Measurements from ENCODE around the gene CALD1. TPM values are rescaled to one million over a fixed set of nuclear protein-coding genes. Genes with fewer than 3 reads are reported as not detected.

CALD1 gene
- total RNA-seq, 1 experiment from 2014 or later = 22.1 TPM

- Histone ChIP-seq H2AFZ (ENCODE audit: low read length) (no peak overlapping the region), H3F3A (ENCODE audit: low read length, unreplicated experiment) (no peaks in the 10 kb centered on the region), H3K9me2 (replicated peaks; ENCODE audit: low read length) (no peaks in the 10 kb centered on the region), H3K4me1 (ENCODE audit: insufficient read depth, low read length) (peaks cover 23% of the 10 kb centered on the region), H3K4me3 (ENCODE audit: low read length) (no peak overlapping the region), H3K4me2 (ENCODE audit: low read length) (no peak overlapping the region), H3K36me3 (ENCODE audit: low read depth, low read length) (no peaks in the 10 kb centered on the region), H3K9ac (ENCODE audit: low read length) (no peak overlapping the region), H3K9me3 (ENCODE audit: low read length) (no peaks in the 10 kb centered on the region), H4K20me1 (ENCODE audit: low read length) (no peaks in the 10 kb centered on the region), H3K27ac (ENCODE audit: low read length) (no peak overlapping the region), H3K27me3 (ENCODE audit: low read length) (no peaks in the 10 kb centered on the region), H3K79me2 (ENCODE audit: low read length) (0 out of 2 replicates have a peak, but pooled peaks cover 9% of the 10 kb centered on the region)
- TF ChIP-seq CTCF (conservative IDR thresholded peaks at IDR 0.05; ENCODE audit: low read depth, low read length) = no peak
- TF ChIP-seq EZH2phosphoT487 (IDR thresholded peaks at IDR 0.05; ENCODE audit: borderline replicate concordance, low read length) = no peak
- no peak for TF ChIP-seq EZH2 (IDR thresholded peaks at IDR 0.05; ENCODE audit: low read length, unreplicated experiment)
- POLR2A ChIA-PET (ENCODE audit: unreplicated experiment) = no interaction called here
- no TSS peak for BruUV-seq (replicated peaks)
- CTCF ChIA-PET = no interaction called here
- intact Hi-C loops (cut with micrococcal nuclease) = no loop called here
- DNase-seq (no peak), ATAC-seq (no peak)
Measured at GRCh38 chr7:134783294-134784069, 4.0 kb downstream of the CALD1 start.

- ChIA-PET CTCF (no interaction called here), POLR2A (ENCODE audit: unreplicated experiment) (interaction anchor here (0.6 kb wide), 1 partner anchor 167 kb away, joined by 3 read pairs; no protein-coding TSS in a partner anchor)
- Histone ChIP-seq H4K20me1 (ENCODE audit: low read length) (no peaks in the 10 kb centered on the region), H3K4me1 (ENCODE audit: insufficient read depth, low read length) (peaks cover 16% of the 10 kb centered on the region), H3K9me2 (replicated peaks; ENCODE audit: low read length) (no peaks in the 10 kb centered on the region), H3K9me3 (ENCODE audit: low read length) (no peaks in the 10 kb centered on the region), H3K27me3 (ENCODE audit: low read length) (no peaks in the 10 kb centered on the region), H3K4me2 (ENCODE audit: low read length) (no peak overlapping the region), H3F3A (ENCODE audit: low read length, unreplicated experiment) (no peaks in the 10 kb centered on the region), H3K27ac (ENCODE audit: low read length) (no peak overlapping the region), H3K9ac (ENCODE audit: low read length) (no peak overlapping the region), H3K36me3 (ENCODE audit: low read depth, low read length) (no peaks in the 10 kb centered on the region), H3K79me2 (ENCODE audit: low read length) (0 out of 2 replicates have a peak, but pooled peaks cover 9% of the 10 kb centered on the region), H2AFZ (ENCODE audit: low read length) (no peak overlapping the region), H3K4me3 (ENCODE audit: low read length) (no peak overlapping the region)
- no peak for ATAC-seq
- DNase-seq = no peak
- no TSS peak for BruUV-seq (replicated peaks)
- no peak for TF ChIP-seq EZH2 (IDR thresholded peaks at IDR 0.05; ENCODE audit: low read length, unreplicated experiment)
- TF ChIP-seq CTCF (conservative IDR thresholded peaks at IDR 0.05; ENCODE audit: low read depth, low read length) = no peak
- TF ChIP-seq EZH2phosphoT487 (IDR thresholded peaks at IDR 0.05; ENCODE audit: borderline replicate concordance, low read length) = no peak
- intact Hi-C loops (cut with micrococcal nuclease) = no loop called here
Measured at GRCh38 chr7:134784251-134785049, 5.0 kb downstream of the CALD1 start.

Measured in PC-3 (cell line).